ENCODE data around the gene NPB.

Gene NPB

GRCh38 chr17:81927152-81927652, 25.2 kb downstream of the NPB start:
- H3K4me3 ChIP-seq (ENCODE audit: low read depth, low read length), result peak overlapping the region; percentile 80
- peaks cover 10% of the 10 kb centered on the region for H3K36me3 ChIP-seq
- DNase-seq, result no peak
- no peaks in the 10 kb centered on the region for H3K27me3 ChIP-seq
- H3K9me3 ChIP-seq, result no peaks in the 10 kb centered on the region
- peaks cover 6% of the 10 kb centered on the region for H3K4me1 ChIP-seq
- TF ChIP-seq, protein P1, sequence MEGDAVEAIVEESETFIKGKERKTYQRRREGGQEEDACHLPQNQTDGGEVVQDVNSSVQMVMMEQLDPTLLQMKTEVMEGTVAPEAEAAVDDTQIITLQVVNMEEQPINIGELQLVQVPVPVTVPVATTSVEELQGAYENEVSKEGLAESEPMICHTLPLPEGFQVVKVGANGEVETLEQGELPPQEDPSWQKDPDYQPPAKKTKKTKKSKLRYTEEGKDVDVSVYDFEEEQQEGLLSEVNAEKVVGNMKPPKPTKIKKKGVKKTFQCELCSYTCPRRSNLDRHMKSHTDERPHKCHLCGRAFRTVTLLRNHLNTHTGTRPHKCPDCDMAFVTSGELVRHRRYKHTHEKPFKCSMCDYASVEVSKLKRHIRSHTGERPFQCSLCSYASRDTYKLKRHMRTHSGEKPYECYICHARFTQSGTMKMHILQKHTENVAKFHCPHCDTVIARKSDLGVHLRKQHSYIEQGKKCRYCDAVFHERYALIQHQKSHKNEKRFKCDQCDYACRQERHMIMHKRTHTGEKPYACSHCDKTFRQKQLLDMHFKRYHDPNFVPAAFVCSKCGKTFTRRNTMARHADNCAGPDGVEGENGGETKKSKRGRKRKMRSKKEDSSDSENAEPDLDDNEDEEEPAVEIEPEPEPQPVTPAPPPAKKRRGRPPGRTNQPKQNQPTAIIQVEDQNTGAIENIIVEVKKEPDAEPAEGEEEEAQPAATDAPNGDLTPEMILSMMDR (IDR thresholded peaks at IDR 0.05; ENCODE audit: low read depth, low read length), result no peak

- peak; percentile 98 for DNase-seq
These were observed 25.9 kb downstream of the NPB start, which contains the start of gene MAFG for GRCh38 chr17:81927653-81928543. TSS of gene MAFG (minus strand) at chr17:81927735. CDS start at chr17:81923185, 4,550 bp downstream.

DNA sequence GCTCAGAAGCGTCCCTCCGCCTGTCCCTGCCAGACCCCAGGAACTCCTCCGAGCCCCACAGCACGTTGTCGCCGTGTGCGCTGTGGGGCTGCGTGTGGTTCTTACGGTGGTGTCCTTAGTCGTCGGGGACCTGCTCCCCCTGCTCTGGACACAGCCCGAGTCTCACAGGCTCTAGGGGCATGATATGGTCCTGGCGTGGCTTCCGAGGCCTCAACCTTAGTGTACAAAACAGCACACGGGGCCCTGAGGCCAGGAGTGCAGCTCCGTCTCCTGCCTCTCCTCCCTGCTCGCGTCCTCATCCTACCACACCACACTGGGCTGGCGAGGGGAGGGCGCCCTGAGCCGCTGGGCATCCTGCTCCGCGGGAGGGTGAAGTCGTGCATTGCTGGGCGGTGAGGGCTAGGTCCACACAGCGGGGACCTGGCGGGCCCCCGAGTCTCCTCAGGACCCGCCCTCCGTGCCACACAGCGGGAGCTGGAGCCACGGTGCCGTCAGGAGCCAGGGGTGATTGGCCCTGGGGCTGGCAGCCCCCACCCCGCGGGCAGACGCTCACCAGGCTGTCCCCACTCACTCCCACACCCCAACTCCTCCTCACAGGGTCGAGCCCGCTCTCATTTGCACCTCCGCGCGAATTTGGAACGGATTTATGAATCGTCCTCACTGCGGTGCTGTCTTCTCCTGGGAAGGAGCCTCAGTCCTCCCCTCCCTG, 26.7 kb downstream of the NPB start:
- peak overlapping the region; percentile 80 for H3K4me3 ChIP-seq (ENCODE audit: low read depth, low read length)
- DNase-seq, result no peak

More at GRCh38 chr17:81927653-81928543, 25.9 kb downstream of the NPB start, which contains the start of gene MAFG:
- H3K9me3 ChIP-seq, result no peaks in the 10 kb centered on the region
- peaks cover 6% of the 10 kb centered on the region for H3K4me1 ChIP-seq
- H3K36me3 ChIP-seq, result peaks cover 3% of the 10 kb centered on the region
- peak within 1 kb of the TSS; percentile 80 for H3K4me3 ChIP-seq (ENCODE audit: low read depth, low read length)
- H3K27me3 ChIP-seq, result no peaks in the 10 kb centered on the region
- TF ChIP-seq, protein P1 (IDR thresholded peaks at IDR 0.05; ENCODE audit: low read depth, low read length), result peak; percentile 34

DNA sequence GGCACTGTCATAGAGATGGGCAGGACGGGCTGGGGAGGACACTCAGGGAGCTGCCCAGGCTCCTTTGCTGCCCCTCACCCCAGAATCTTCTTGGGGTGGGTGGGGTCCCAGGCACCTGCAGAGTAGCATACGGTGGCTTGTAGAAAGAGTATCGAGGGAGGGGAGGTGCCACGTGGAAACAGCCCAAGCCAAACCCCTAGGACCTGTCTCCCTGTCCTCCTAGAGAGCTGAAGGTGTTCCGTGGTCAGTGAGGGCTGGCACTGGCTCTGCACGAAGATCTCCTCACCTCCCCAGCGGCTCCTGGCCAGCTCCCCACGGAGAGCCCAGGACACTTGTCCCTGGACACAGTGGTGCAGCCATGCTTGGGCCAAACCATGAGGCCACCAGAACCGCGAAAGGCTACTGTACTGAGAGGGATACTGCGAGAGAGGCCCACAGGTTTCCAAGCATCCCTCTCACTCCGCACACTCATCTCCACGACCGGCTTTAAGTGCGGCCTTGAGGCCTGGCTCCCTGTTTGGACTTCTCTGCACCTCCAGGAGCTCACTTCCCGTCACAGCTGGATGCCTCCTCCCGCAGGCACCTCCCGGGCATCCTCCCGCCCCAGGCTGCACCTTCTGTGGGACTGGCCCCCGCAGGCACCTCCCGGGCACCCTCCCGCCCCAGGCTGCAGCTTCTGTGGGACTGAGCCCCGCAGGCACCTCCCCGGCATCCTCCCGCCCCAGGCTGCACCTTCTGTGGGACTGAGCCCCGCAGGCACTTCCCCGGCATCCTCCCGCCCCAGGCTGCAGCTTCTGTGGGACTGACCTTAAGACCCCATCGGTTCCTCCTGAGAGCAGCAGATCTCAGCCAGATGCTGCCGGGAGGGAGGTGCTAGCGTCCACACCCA, 27.5 kb downstream of the NPB start:
- no peaks in the 10 kb centered on the region for H3K27me3 ChIP-seq
- H3K36me3 ChIP-seq, result peaks cover 7% of the 10 kb centered on the region
- H3K9me3 ChIP-seq, result no peaks in the 10 kb centered on the region
- no peak overlapping the region; the same call in 1 of the 2 replicates for H3K4me3 ChIP-seq (ENCODE audit: low read depth, low read length)
- TF ChIP-seq, protein P1 (IDR thresholded peaks at IDR 0.05; ENCODE audit: low read depth, low read length), result no peak
- peaks cover 6% of the 10 kb centered on the region for H3K4me1 ChIP-seq
- DNase-seq, result no peak

More for the DNA sequence above, 26.7 kb downstream of the NPB start:
- H3K36me3 ChIP-seq, result peaks cover 2% of the 10 kb centered on the region; the same call in 1 of the 2 replicates
- H3K4me1 ChIP-seq, result peaks cover 6% of the 10 kb centered on the region
- TF ChIP-seq, protein P1 (IDR thresholded peaks at IDR 0.05; ENCODE audit: low read depth, low read length), result no peak
- no peaks in the 10 kb centered on the region for H3K27me3 ChIP-seq
- no peaks in the 10 kb centered on the region for H3K9me3 ChIP-seq

GRCh38 chr17:81930142-81931125, 28.4 kb downstream of the NPB start:
- DNase-seq, result no peak

More at GRCh38 chr17:81930142-81931125, 28.4 kb downstream of the NPB start:
- TF ChIP-seq, protein P1 (IDR thresholded peaks at IDR 0.05; ENCODE audit: low read depth, low read length), result no peak
- Histone ChIP-seq H3K27me3 (no peaks in the 10 kb centered on the region), H3K9me3 (no peaks in the 10 kb centered on the region), H3K4me1 (peaks cover 3% of the 10 kb centered on the region; the same call in 1 of the 2 replicates), H3K36me3 (peaks cover 10% of the 10 kb centered on the region), H3K4me3 (ENCODE audit: low read depth, low read length) (no peak overlapping the region)
